Astrocyte (in vitro differentiated cells and primary cell): ENCODE results near the gene FBXO10. TPM values are rescaled to one million over a fixed set of nuclear protein-coding genes. Genes with fewer than 3 reads are reported as not detected.

Experiments used
- DNase-seq: peaks from one replicate; pipeline ENCODE4 v3.0.0-alpha.2; 2010; ENCODE audit warnings: low read depth
- FAIRE-seq: peaks from 2 replicates; lab custom pipeline; 2011; peaks lifted over from hg19 to GRCh38; lab: Jason Lieb, UNC
- H2AFZ ChIP-seq: 2 replicates; pipeline ENCODE4 v1.6.0; 2012; ENCODE audit warnings: low read depth, low read length, inconsistent platforms
- H3K27ac ChIP-seq: 2 replicates; pipeline ENCODE4 v1.5.1; 2011; ENCODE audit warnings: low read depth, low read length, inconsistent platforms
- H3K27me3 ChIP-seq: 2 replicates; pipeline ENCODE4 v1.6.0; 2011; ENCODE audit warnings: low read length, inconsistent platforms; ENCODE audit not compliant: insufficient read depth
- H3K36me3 ChIP-seq: 2 replicates; pipeline ENCODE4 v1.5.1; 2011; ENCODE audit warnings: low read length, inconsistent platforms; ENCODE audit not compliant: insufficient read depth
- H3K4me1 ChIP-seq: 2 replicates; pipeline ENCODE4 v1.5.1; 2011; ENCODE audit warnings: low read length, inconsistent platforms; ENCODE audit not compliant: insufficient read depth
- H3K4me2 ChIP-seq: 2 replicates; pipeline ENCODE4 v1.6.0; 2012; ENCODE audit warnings: low read length, inconsistent platforms
- H3K4me3 ChIP-seq: 2 replicates; pipeline ENCODE4 v1.5.1; 2011; ENCODE audit warnings: low read depth, mild to moderate bottlenecking, low read length, inconsistent platforms; ENCODE audit not compliant: insufficient read depth
- H3K79me2 ChIP-seq: 2 replicates; pipeline ENCODE4 v1.6.0; 2012; ENCODE audit warnings: mild to moderate bottlenecking, low read length, inconsistent platforms; ENCODE audit not compliant: insufficient read depth
- H3K9ac ChIP-seq: 2 replicates; pipeline ENCODE4 v1.6.0; 2012; ENCODE audit warnings: mild to moderate bottlenecking, low read length, inconsistent platforms
- H3K9me3 ChIP-seq: 2 replicates; pipeline ENCODE4 v1.5.1; 2012; ENCODE audit warnings: low read depth, mild to moderate bottlenecking, low read length, inconsistent platforms; ENCODE audit not compliant: insufficient read depth
- H4K20me1 ChIP-seq: 2 replicates; pipeline ENCODE4 v1.6.0; 2012; ENCODE audit warnings: low read length, inconsistent platforms; ENCODE audit not compliant: insufficient read depth
- H3K27ac Mint-ChIP-seq: one replicate; pipeline ENCODE4 v1.8.0; 2021; ENCODE audit warnings: mild to moderate bottlenecking, mixed read lengths; ENCODE audit not compliant: unreplicated experiment
- H3K27me3 Mint-ChIP-seq: one replicate; pipeline ENCODE4 v1.8.0; 2021; ENCODE audit warnings: low read depth, mixed read lengths; ENCODE audit not compliant: unreplicated experiment
- H3K36me3 Mint-ChIP-seq: one replicate; pipeline ENCODE4 v1.8.0; 2021; ENCODE audit warnings: low read depth, mixed read lengths; ENCODE audit not compliant: unreplicated experiment
- H3K4me1 Mint-ChIP-seq: one replicate; pipeline ENCODE4 v1.8.0; 2021; ENCODE audit warnings: low read depth, mixed read lengths; ENCODE audit not compliant: unreplicated experiment
- H3K4me3 Mint-ChIP-seq: one replicate; pipeline ENCODE4 v1.8.0; 2021; ENCODE audit warnings: mild to moderate bottlenecking, moderate library complexity, mixed read lengths; ENCODE audit not compliant: unreplicated experiment
- H3K9me3 Mint-ChIP-seq: one replicate; pipeline ENCODE4 v1.8.0; 2021; ENCODE audit warnings: mild to moderate bottlenecking, mixed read lengths; ENCODE audit not compliant: unreplicated experiment
- CTCF ChIP-seq: IDR thresholded peaks from 2 replicates; pipeline ENCODE4 v1.5.1; 2011; ENCODE audit warnings: low read depth, mild to moderate bottlenecking, inconsistent platforms, low read length, moderate library complexity; ENCODE audit not compliant: insufficient read depth
- EZH2 ChIP-seq: IDR thresholded peaks from 2 replicates; pipeline ENCODE4 v1.6.1; 2012; ENCODE audit warnings: mild to moderate bottlenecking, low read length, inconsistent platforms; ENCODE audit not compliant: insufficient read depth
- total RNA-seq: library from RNA; stranded (reverse); gene quantifications from 2 replicates; pipeline ENCODE4 v1.2.1, GENCODE V29; 2021

The FBXO10 gene
- total RNA-seq, 1 donor from 2014 or later, result 12.7 TPM

GRCh38 chr9:37566716-37567115 lies 9.5 kb downstream of the FBXO10 start:
- H3K4me1 Mint-ChIP-seq, result no peaks in the 10 kb centered on the region
- Histone ChIP-seq H3K4me1 (no peaks in the 10 kb centered on the region), H4K20me1 (peaks cover 19% of the 10 kb centered on the region), H3K27ac (no peak overlapping the region), H3K9ac (no peak overlapping the region), H3K9me3 (peaks cover 8% of the 10 kb centered on the region), H2AFZ (no peak overlapping the region), H3K27me3 (no peaks in the 10 kb centered on the region), H3K4me2 (no peak overlapping the region), H3K36me3 (no peaks in the 10 kb centered on the region), H3K79me2 (peaks cover 14% of the 10 kb centered on the region), H3K4me3 (no peak overlapping the region)
- H3K27me3 Mint-ChIP-seq, result no peaks in the 10 kb centered on the region
- TF ChIP-seq EZH2 (no peak), CTCF (no peak)
- H3K9me3 Mint-ChIP-seq, result peaks cover 5% of the 10 kb centered on the region
- H3K4me3 Mint-ChIP-seq, result no peak overlapping the region
- FAIRE-seq (no peak), DNase-seq (no peak)
- peaks cover 17% of the 10 kb centered on the region for H3K36me3 Mint-ChIP-seq
- H3K27ac Mint-ChIP-seq, result no peak overlapping the region

GRCh38 chr9:37565661-37566618 lies 10.2 kb downstream of the FBXO10 start:
- no peaks in the 10 kb centered on the region for H3K4me1 Mint-ChIP-seq
- Histone ChIP-seq H3K9ac (no peak overlapping the region), H3K9me3 (peaks cover 8% of the 10 kb centered on the region), H3K4me1 (no peaks in the 10 kb centered on the region), H3K79me2 (peaks cover 9% of the 10 kb centered on the region), H3K27ac (no peak overlapping the region), H2AFZ (no peak overlapping the region), H3K4me2 (no peak overlapping the region), H3K36me3 (no peaks in the 10 kb centered on the region), H3K27me3 (no peaks in the 10 kb centered on the region), H4K20me1 (peaks cover 13% of the 10 kb centered on the region), H3K4me3 (no peak overlapping the region)
- H3K27ac Mint-ChIP-seq, result no peak overlapping the region
- TF ChIP-seq EZH2, result no peak
- no peak for TF ChIP-seq CTCF
- no peak overlapping the region for H3K4me3 Mint-ChIP-seq
- H3K27me3 Mint-ChIP-seq, result no peaks in the 10 kb centered on the region
- peaks cover 17% of the 10 kb centered on the region for H3K36me3 Mint-ChIP-seq
- peaks cover 5% of the 10 kb centered on the region for H3K9me3 Mint-ChIP-seq
- no peak for FAIRE-seq
- DNase-seq, result no peak

- Mint-ChIP-seq H3K27ac (no peak overlapping the region), H3K9me3 (peaks cover 5% of the 10 kb centered on the region), H3K36me3 (peaks cover 15% of the 10 kb centered on the region), H3K27me3 (no peaks in the 10 kb centered on the region), H3K4me3 (no peak overlapping the region), H3K4me1 (no peaks in the 10 kb centered on the region)
- H3K79me2 ChIP-seq, result peaks cover 9% of the 10 kb centered on the region
- peaks cover 13% of the 10 kb centered on the region for H4K20me1 ChIP-seq
- H3K27me3 ChIP-seq, result no peaks in the 10 kb centered on the region
- no peak for DNase-seq
- no peak overlapping the region for H3K9ac ChIP-seq
- no peak overlapping the region for H3K4me2 ChIP-seq
- no peak for FAIRE-seq
- no peak overlapping the region for H3K27ac ChIP-seq
- H3K4me3 ChIP-seq, result no peak overlapping the region
- no peak overlapping the region for H2AFZ ChIP-seq
- H3K9me3 ChIP-seq, result peaks cover 8% of the 10 kb centered on the region
- no peaks in the 10 kb centered on the region for H3K4me1 ChIP-seq
- no peaks in the 10 kb centered on the region for H3K36me3 ChIP-seq
- no peak for TF ChIP-seq CTCF
- no peak for TF ChIP-seq EZH2
Observed at GRCh38 chr9:37564916-37565315, 11.3 kb downstream of the FBXO10 start.
